GM23248 (cell line): ENCODE data around the gene GNB3. TPM values are rescaled to one million over a fixed set of nuclear protein-coding genes. Genes with fewer than 3 reads are reported as not detected.

ENCODE experiments used
- DNase-seq: peaks from one replicate; pipeline ENCODE4 v3.0.0-alpha.2; 2015
- H2AFZ ChIP-seq: fragments of 200-600 bp; sonication (generic); 2 replicates; pipeline ENCODE4 v1.6.1; 2016; ENCODE audit warnings: antibody characterized with exemption
- H3F3A ChIP-seq: fragments of 200-600 bp; sonication (generic); 2 replicates; pipeline ENCODE4 v1.6.1; 2016; ENCODE audit warnings: mild to moderate bottlenecking, antibody characterized with exemption, mixed run types; ENCODE audit not compliant: insufficient read depth
- H3K27ac ChIP-seq: fragments of 200-600 bp; sonication (generic); 2 replicates; pipeline ENCODE4 v1.5.1; 2016; ENCODE audit warnings: mild to moderate bottlenecking
- H3K27me3 ChIP-seq: fragments of 200-600 bp; sonication (generic); replicated peaks from 2 replicates; pipeline ENCODE4 v1.6.1; 2016; ENCODE audit warnings: mild to moderate bottlenecking; ENCODE audit not compliant: insufficient read depth
- H3K36me3 ChIP-seq: fragments of 200-600 bp; sonication (generic); 2 replicates; pipeline ENCODE4 v1.6.1; 2016; ENCODE audit warnings: low read depth, mild to moderate bottlenecking
- H3K4me1 ChIP-seq: fragments of 200-600 bp; sonication (generic); 2 replicates; pipeline ENCODE4 v1.6.1; 2016; ENCODE audit warnings: mild to moderate bottlenecking; ENCODE audit not compliant: insufficient read depth
- H3K4me2 ChIP-seq: fragments of 200-600 bp; sonication (generic); one replicate; pipeline ENCODE4 v1.6.1; 2016; ENCODE audit warnings: mild to moderate bottlenecking; ENCODE audit not compliant: unreplicated experiment
- H3K4me3 ChIP-seq: fragments of 200-600 bp; sonication (generic); 2 replicates; pipeline ENCODE4 v1.5.1; 2016; ENCODE audit warnings: mild to moderate bottlenecking
- H3K79me2 ChIP-seq: fragments of 200-600 bp; sonication (generic); 2 replicates; pipeline ENCODE4 v1.6.1; 2016; ENCODE audit warnings: mild to moderate bottlenecking; ENCODE audit not compliant: insufficient read depth
- H3K9ac ChIP-seq: fragments of 200-600 bp; sonication (generic); 2 replicates; pipeline ENCODE4 v1.6.1; 2016; ENCODE audit warnings: mild to moderate bottlenecking
- H3K9me2 ChIP-seq: fragments of 200-600 bp; sonication (generic); 2 replicates; pipeline ENCODE4 v1.6.1; 2016; ENCODE audit warnings: mixed run types, mild to moderate bottlenecking, moderate library complexity; ENCODE audit not compliant: insufficient read depth
- H3K9me3 ChIP-seq: fragments of 200-600 bp; sonication (generic); one replicate; pipeline ENCODE4 v1.6.1; 2017; ENCODE audit warnings: low read depth
- H4K20me1 ChIP-seq: fragments of 200-600 bp; sonication (generic); 2 replicates; pipeline ENCODE4 v1.6.0; 2016; ENCODE audit not compliant: insufficient read depth
- EZH2 ChIP-seq: fragments of 200-600 bp; sonication (generic); IDR thresholded peaks from 2 replicates; pipeline ENCODE4 v1.6.1; 2018; ENCODE audit warnings: antibody characterized with exemption, mild to moderate bottlenecking; ENCODE audit not compliant: insufficient read depth, poor library complexity, severe bottlenecking
- EZH2phosphoT487 ChIP-seq: fragments of 200-600 bp; sonication (generic); IDR thresholded peaks from 2 replicates; pipeline ENCODE4 v1.6.1; 2018; ENCODE audit warnings: antibody characterized with exemption, moderate library complexity, mild to moderate bottlenecking, low read depth; ENCODE audit not compliant: insufficient read depth
- WGBS, 2 experiments: methylation state at CpG; one replicate each; pipeline ENCODE4 v1.1.6; 2015 to 2017; ENCODE audit warnings: low lambda C conversion rate in 2 of 2, low coverage in 1 of 2; ENCODE audit errors: missing lambda C conversion rate in 2 of 2; 5-methylcytosine and 5-hydroxymethylcytosine counted together
- in situ Hi-C: fragments of 300-500 bp; cut with MboI; formaldehyde crosslinking; loops from 2 replicates; pipeline ENCODE4 v1.15.0; 2020
- polyA plus RNA-seq: library from polyadenylated mRNA; unstranded; fragments of >200 nt; fragmentation: Nextera tagmentation; extraction: Ambion mirVana; gene quantifications from 2 replicates; pipeline ENCODE4 v1.2.1, GENCODE V29; 2016
- total RNA-seq: library from RNA; depleted of rRNA; stranded (reverse); fragments of >200 nt; shearing (Covaris generic); gene quantifications from 2 replicates; pipeline ENCODE4 v1.2.3, GENCODE V29; 2014

The GNB3 gene
- total and polyA plus RNA-seq, 2 experiments from 2014 or later = 2.2 to 3.2 TPM

DNA sequence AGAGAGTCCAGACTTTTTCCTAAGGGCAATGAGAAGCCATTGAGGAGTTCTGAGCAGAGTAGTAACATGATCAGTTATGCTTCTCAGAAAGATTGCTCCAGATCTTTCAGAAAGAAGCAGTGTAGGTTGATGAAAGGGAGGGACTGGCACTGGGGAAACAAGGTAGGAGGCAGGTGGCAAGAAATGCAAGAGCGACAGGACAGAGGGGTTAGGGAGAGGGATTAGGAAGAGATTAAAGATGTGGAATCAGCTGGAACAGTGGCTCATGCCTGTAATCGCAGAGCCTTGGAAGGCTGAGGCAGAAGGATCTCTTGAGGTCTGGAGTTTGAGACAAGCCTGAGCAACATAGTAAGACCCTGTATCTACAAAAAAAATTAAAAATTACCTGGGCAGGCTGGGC is 7.0 kb downstream of the GNB3 start:
- H3F3A ChIP-seq = 0 out of 2 replicates have a peak, but pooled peaks cover 5% of the 10 kb centered on the region
- no peaks in the 10 kb centered on the region for H3K9me2 ChIP-seq
- no peak for DNase-seq
- peaks cover 33% of the 10 kb centered on the region for H3K79me2 ChIP-seq
- H3K27ac ChIP-seq = no peak overlapping the region
- H3K9ac ChIP-seq = no peak overlapping the region
- H3K4me3 ChIP-seq = no peak overlapping the region
- no peaks in the 10 kb centered on the region for H3K4me1 ChIP-seq
- 95 to 100% methylated on average over 2 of the region's 2 CpGs for WGBS, 2 experiments
- in situ Hi-C loops = no loop called here
- no peaks in the 10 kb centered on the region for H3K27me3 ChIP-seq
- H3K9me3 ChIP-seq = no peaks in the 10 kb centered on the region
- no peak overlapping the region for H2AFZ ChIP-seq
- no peaks in the 10 kb centered on the region for H4K20me1 ChIP-seq
- no peak overlapping the region for H3K4me2 ChIP-seq
- TF ChIP-seq EZH2phosphoT487 (no peak), EZH2 (no peak)
- H3K36me3 ChIP-seq = peaks cover 22% of the 10 kb centered on the region; the same call in 1 of the 2 replicates

DNA sequence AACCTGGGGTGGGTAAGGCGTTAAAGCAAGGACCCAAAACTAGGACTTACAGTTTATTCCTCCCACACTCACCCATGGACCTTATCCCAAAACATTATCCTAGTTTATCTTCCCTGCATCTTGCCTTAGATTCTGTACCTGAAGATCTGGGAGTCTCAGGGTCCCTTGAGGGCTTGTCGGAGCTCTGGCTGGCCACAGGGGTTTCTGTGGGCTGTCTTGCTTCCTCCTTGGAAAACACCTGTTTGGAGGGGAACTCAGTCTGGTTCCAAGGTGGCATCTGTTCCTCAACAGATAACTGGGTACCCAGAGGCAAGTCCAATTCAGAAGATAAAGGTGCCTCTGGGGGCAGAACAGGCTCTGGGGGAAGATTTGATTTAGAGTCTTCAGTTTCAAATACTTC is 8.7 kb downstream of the GNB3 start:
- no peak overlapping the region for H3K4me2 ChIP-seq
- peaks cover 21% of the 10 kb centered on the region; the same call in 1 of the 2 replicates for H3K36me3 ChIP-seq
- peaks cover 17% of the 10 kb centered on the region for H3F3A ChIP-seq
- H4K20me1 ChIP-seq = no peaks in the 10 kb centered on the region
- no peaks in the 10 kb centered on the region for H3K9me3 ChIP-seq
- no peak for DNase-seq
- H3K79me2 ChIP-seq = peaks cover 45% of the 10 kb centered on the region
- 80 to 91% methylated on average over 2 of the region's 2 CpGs for WGBS, 2 experiments
- H3K4me1 ChIP-seq = peaks cover 13% of the 10 kb centered on the region
- TF ChIP-seq EZH2 (no peak), EZH2phosphoT487 (no peak)
- H3K9ac ChIP-seq = no peak overlapping the region
- no peaks in the 10 kb centered on the region for H3K9me2 ChIP-seq
- no peak overlapping the region for H3K4me3 ChIP-seq
- H3K27ac ChIP-seq = no peak overlapping the region
- in situ Hi-C loops = no loop called here
- H3K27me3 ChIP-seq = no peaks in the 10 kb centered on the region
- no peak overlapping the region for H2AFZ ChIP-seq

DNA sequence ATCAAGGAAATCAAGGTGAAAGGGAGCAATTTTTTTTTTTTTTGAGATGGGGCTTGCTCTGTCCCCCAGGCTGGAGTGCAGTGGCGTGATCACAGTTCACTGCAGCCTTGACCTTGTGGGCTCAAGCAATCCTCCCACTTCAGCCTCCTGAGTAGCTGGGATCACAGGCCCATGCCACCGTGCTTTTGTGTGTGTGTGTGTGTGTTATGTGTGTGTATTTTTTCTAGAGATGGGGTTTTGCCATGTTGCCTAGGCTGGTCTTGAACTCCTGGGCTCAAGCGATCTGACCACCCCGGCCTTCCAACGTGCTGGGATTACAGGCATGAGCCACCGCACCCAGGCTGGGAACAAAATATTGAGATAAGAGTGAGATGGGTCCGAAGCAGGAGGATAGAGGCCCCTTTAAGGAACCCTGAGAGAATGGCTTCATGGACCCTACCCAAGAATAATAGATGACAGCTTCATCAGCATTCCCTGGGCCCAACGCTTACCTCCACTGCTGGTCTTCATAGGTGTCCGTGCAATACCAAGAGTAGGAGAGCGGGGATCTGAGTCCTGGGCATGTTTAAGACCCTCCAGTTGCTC is 9.3 kb downstream of the GNB3 start:
- Histone ChIP-seq H3K9ac (peak overlapping the region; percentile 91), H3K79me2 (peaks cover 52% of the 10 kb centered on the region), H3F3A (peaks cover 17% of the 10 kb centered on the region), H3K36me3 (peaks cover 14% of the 10 kb centered on the region; the same call in 1 of the 2 replicates), H3K9me3 (no peaks in the 10 kb centered on the region), H3K4me3 (peak overlapping the region; percentile 89), H3K27ac (no peak overlapping the region), H3K27me3 (no peaks in the 10 kb centered on the region), H3K4me1 (peaks cover 14% of the 10 kb centered on the region), H3K9me2 (no peaks in the 10 kb centered on the region), H4K20me1 (no peaks in the 10 kb centered on the region), H2AFZ (no peak overlapping the region), H3K4me2 (peak overlapping the region; percentile 90)
- in situ Hi-C loops = no loop called here
- no peak for DNase-seq
- TF ChIP-seq EZH2 (no peak), EZH2phosphoT487 (no peak)
- WGBS, 2 experiments = 48 to 50% methylated on average over 10 of the region's 10 CpGs

DNA sequence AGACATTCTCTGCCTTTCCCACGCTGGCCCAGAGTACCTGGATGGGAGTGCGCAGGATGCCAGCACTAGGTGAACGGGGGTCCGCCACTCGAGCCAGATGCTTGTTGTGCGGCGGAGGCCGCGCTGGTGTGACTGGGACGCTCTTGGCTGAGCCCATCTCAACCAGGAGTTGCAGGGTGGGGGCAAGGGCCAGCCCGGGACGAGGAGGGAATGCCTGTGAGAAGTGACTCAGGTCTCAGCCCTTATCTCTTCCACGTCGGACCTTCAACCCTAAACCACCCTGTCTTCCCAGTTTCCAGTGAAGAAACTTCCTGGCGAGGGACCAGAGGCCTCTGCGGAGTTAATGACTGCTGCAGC is 10.0 kb downstream of the GNB3 start:
- peak overlapping the region; percentile 89 for H3K4me3 ChIP-seq
- H3F3A ChIP-seq = peaks cover 17% of the 10 kb centered on the region
- peaks cover 59% of the 10 kb centered on the region for H3K79me2 ChIP-seq
- no peak overlapping the region for H3K27ac ChIP-seq
- no peak overlapping the region for H2AFZ ChIP-seq
- no peaks in the 10 kb centered on the region for H4K20me1 ChIP-seq
- H3K9me3 ChIP-seq = no peaks in the 10 kb centered on the region
- in situ Hi-C loops = no loop called here
- no peaks in the 10 kb centered on the region for H3K27me3 ChIP-seq
- H3K9ac ChIP-seq = peak overlapping the region; percentile 91
- H3K36me3 ChIP-seq = peaks cover 13% of the 10 kb centered on the region; the same call in 1 of the 2 replicates
- H3K4me2 ChIP-seq = peak overlapping the region; percentile 90
- WGBS, 2 experiments = 50 to 51% methylated on average over 16 of the region's 16 CpGs
- TF ChIP-seq EZH2phosphoT487 (no peak), EZH2 (no peak)
- H3K9me2 ChIP-seq = no peaks in the 10 kb centered on the region
- peaks cover 14% of the 10 kb centered on the region for H3K4me1 ChIP-seq
- no peak for DNase-seq
